HG03432 (cell line): ENCODE measurements around the gene PIK3AP1.

Source experiments
- ATAC-seq: cut with Tn5 transposase; IDR thresholded peaks from one replicate; pipeline ENCODE4 v1.9.1; 2021; ENCODE audit warnings: mild to moderate bottlenecking, moderate library complexity; ENCODE audit not compliant: unreplicated experiment

The PIK3AP1 gene

DNA sequence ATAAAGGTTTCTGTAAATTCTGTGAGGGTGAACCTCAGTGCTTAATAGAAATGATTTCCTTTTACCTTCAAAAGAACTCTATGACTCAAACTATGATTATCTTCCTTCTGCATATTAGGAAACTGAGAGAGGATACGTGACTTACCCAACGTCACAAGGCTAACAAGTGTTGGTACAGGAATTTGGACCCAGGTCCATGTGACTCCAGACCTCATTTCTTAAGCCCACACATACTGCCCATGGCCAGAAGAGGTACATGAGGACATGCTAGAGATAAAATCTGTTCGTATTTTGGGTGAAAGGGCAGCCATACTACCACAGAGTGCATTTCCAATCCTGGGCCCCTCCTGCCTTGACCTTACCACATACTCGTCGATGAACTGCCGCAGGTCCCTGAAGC, 72.0 kb downstream of the PIK3AP1 start:
- no peak for ATAC-seq

DNA sequence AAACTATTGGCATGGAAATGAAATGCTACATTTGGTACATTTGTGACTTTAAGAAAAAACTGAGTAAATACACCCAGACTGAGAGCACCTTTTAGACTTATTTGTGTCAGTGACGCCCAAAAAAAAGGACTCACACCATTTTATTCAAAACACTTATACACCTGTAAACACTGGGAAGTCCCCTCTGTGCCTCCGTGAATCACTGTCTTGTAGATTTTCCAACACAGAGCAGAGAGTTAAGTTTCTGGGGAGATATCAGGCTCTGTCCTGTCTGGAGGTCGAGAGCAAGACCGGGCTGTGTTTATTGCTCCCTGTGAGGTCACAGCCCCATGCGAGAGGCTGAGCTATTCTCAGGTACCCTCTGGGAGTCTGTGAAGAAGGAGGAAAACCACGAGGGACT, 72.8 kb downstream of the PIK3AP1 start:
- ATAC-seq, result no peak

DNA sequence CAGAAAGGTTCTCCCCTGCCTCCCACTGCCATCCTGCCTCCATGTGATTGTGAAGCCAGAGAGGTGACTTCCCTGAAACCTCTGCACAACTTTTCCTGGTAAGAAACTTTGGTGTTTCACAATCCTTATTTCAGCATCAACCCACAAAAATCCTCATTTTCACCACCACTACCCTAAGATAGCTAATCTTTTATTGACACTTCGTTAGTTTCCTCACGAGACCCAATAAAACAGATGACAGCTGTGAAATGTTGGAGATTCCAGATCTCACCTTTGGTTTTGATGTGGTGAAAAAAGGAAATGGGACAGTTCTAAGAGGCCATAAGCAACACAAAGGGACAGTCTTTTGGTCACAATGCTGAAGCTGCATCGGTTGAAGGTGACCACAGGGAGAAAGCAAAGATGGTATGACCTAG, 73.6 kb downstream of the PIK3AP1 start:
- ATAC-seq, result no peak

DNA sequence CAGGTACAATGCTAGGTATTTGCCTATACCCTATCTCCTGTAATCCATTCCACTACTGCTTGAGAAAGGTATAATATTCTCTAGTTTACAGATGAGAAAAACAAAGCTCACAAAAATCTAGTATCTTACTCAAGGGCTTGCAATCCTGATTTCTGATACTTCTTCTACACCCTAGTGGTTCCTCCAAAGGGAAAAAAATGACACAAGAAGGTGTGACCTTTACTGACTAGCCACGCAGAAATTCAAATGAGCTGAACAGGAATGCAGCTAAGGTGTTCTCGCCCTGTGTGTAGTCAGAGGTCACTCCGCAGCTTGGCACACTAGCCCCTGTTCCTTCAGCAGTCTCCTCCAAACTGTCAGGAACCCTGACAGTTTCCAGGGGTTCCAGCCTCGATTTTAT, 74.0 kb downstream of the PIK3AP1 start:
- no peak for ATAC-seq

DNA sequence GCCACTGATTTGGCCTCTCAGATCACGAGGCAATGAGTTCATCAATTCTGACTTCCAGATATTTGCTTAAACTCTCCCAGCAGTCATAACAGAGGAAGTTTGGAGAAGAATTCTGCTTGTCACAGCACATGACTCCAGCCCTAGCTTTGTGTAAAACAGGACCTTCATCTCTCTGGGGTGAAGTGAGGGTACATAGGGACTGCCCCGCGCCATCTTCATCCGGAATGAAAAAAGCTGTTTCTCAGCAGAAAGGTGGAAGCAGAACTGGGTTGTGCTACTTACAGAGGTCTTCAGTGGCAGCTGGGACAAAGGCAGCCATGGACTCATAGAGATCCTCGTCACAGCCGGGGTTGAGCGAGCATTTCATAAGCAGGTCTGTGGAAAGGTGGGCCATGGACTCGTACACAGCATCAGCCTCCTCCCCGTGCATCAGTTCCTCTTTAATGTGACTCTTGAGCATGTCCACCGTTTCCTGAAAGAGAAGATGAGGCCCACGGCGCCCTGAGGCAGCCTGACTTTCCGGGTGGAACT, 75.1 kb downstream of the PIK3AP1 start:
- no peak for ATAC-seq

DNA sequence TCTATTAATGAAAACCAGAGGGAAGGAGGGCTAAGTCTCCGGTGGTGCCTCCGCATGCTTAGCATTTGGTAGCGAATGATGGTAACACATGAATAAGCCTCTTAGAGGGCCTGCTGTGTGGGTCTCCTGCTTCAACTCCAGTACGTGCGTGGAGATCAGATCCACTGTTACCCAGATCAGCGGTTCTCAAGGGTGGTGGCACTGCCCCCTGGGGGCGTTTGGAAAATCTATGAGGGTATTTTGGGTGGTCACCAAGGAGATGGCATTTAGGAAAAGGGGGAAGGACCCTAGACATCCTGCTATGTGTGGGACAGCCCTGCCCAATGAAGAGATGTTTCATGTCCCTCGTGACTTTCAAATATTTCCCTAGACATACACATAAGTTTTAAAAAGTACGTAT, 76.4 kb downstream of the PIK3AP1 start:
- ATAC-seq, result no peak

DNA sequence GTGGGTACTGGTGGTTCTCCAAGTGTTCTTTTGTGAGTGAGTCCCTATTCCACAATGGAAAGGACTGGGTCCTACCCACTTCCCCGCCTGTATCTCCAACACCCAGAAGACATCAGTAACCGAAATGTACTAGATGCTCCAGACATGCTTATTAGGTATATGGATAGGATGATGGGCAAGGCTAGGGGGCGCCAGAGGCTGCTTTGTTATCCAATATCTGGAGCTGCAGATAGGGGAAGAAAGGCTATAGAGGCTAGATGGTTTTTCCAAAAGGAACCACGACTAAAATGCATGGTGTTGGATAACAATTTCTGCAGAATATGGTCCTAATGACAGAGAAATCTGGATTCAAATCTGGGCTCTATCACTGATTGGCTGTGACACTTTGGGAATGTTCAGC, 77.3 kb downstream of the PIK3AP1 start:
- no peak for ATAC-seq

DNA sequence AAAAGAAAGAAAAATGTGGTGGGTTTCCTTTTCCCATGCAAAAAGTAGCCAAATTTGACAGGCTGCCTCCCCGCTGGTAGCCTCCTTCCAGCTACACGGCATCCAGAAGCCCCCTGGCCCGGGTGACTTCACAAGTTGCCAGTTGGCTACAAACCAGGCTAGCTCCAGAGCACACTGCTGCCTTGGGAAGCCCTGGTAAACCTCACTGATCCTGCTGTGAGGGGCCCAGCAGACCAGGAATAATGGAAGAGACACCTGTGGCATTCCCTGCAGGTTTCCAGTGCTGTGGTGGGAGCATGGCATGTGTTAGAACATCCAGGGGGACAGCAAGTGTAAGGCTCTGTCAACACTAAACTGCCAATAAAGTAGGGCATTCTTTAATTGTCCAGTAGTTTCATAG, 77.8 kb downstream of the PIK3AP1 start:
- no peak for ATAC-seq

DNA sequence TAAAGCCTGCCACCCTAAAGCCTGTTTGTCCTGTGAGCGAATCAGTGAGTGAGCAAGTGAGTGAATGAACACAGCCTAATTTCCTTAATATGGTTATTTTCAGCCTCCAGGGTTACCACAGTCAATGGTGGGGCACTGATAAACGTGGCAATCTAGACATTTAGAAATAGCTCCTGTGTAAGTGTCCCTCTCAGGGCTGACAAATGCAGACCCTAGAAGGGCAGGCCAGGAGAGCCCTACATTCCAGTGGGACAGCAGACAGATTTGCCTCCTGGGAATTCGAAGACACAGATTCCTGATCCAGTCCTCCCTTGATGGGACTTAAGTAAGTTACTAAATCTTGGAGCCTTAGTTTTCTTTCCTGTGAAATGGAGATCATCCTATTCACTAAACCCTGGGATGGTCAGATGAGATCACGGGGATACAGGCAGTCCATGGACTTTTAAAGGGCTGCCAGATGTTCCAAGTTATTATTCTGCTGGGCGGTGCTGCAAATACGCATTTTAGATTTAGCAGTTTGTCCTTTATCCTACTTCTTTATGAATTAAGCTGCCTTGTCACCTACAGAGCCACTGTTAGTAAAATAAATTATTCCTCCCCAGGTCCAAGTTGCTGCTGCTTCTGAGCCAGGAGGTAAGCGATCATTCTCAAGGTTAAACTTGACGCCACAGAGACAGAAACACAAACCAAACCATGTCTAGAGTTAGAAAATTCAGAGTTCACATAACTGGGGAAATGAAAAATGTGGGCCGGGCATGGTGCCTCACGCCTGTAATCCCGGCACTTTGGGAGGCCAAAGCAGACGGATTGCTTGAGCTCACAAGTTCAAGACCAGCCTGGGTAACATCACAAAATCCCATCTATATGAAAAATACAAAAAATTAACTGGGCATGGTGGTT, 78.7 kb downstream of the PIK3AP1 start:
- ATAC-seq, result no peak

DNA sequence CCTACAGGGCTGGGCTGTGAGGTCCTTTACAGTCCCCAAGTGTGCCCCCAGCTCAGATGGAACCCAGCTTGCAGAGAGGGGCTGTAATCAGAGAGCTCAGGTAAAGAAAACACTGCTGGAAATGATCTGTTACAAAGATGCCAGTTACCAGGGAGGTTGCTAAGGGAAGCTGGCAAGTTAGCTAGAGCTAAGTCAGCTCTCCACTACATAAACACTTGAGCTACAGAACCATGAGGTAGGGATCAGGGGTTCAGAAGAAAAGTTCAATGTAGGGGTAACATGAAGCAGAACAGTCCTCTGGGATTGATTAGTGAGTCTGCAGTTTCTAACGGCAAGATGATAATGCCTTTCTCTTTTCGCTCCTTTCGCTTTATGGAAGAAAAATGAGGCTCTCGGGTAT, 80.4 kb downstream of the PIK3AP1 start:
- no peak for ATAC-seq

DNA sequence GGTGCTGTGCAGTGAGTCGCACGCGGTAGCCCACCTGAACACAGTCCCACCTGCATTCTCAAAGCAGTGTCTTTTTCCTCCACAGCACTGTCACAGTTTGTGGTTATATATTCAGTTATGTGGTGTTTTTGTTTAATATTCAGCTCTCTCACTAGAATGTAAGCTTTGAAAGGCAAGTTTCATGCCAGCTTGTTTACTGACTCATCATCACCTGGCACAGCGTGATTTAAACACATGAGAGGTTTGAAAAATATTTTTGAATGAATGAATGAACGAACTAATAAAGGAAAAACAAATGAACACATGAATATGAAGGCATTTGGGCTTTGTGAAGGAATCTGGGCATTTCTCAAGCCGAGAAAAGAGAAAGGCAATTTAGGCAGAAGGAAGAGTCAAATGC, 81.6 kb downstream of the PIK3AP1 start:
- ATAC-seq, result no peak

DNA sequence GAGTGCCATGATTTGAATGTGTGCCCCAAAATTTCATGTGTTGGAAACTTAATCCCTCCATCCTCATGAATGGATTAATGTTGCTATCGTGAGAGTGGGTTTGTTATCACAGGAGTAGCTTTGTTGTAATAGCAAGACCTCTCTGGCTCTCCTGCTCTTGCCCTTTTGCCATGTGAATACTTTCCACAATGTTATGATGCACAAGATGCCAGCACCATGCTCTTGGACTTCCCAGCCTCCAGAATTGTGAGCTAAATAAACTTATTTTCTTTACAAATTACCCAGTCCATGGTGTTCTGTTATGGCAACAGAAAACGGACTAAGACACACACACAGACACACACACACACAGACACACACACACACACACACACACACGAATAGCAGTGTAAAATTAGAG, 82.2 kb downstream of the PIK3AP1 start:
- no peak for ATAC-seq

DNA sequence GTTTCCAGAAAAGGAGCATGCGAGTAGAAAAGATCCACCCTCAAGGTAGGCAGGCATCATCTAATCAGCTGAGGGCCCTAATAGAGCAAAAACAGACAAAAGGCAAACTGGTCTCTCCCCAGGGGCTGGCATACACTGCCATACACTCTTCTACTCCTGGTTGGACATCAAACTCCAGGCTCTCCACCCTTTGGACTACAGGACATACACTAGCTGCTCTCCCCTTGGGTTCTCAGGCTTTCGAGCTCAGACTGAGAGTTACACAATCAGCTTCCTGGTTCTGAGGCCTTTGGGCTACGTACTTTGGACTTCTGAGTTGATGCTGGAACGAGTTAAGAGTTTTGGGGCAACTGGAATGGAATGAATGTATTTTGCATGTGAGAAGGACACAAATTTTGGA, 82.6 kb downstream of the PIK3AP1 start:
- ATAC-seq, result no peak

DNA sequence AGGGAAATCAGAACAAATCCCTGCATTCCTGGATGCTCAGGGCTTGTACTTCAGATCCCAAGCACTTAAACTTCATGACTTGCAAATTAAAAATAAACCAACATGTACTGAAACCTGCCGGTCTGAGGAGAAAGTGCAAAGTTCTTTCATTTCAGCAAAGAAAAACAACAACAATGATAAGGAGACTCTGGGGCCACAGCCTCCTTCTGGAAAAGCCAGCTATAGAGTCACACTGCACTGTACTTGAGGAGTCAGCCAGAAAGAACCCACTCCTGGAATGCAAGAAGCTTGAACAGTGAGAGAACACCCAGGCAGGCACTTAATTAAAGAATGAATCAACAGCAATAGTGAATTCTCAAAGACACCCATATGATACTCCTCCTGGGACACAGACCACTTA, 83.8 kb downstream of the PIK3AP1 start:
- no peak for ATAC-seq

DNA sequence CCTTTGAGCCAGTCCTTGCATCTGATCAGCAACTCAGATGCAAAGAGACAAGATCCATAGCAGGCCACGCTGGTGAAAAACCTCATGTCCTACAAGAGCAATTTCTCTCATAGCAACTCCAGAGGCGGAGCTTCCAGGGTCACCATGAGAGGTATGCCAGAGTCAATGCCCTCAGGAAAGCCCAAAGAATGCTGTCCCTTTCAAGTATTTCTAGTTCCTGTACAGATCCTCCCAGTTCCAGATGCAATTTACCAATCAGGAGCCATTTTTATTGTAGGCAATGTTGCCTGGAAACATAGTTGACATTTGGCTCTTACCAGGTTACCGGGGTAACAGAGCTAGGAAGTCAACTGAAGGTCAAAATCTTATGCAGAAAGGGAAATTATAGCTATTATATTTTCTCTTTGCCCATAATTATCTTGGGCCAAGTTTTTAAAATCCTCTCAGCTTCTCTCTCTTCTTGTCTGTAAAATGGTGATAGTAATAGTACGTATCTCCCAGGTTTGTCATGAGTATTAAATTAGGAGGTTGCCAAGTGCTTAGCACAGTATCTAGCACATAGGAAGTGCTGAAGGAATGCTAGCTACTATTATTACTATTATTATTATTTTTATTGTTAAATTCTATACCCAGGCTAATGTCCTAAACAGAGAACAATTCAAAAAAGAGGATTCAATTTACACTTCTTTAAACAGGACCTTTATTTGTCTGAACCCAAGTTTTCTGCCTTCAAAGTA, 87.2 kb downstream of the PIK3AP1 start:
- no peak for ATAC-seq

DNA sequence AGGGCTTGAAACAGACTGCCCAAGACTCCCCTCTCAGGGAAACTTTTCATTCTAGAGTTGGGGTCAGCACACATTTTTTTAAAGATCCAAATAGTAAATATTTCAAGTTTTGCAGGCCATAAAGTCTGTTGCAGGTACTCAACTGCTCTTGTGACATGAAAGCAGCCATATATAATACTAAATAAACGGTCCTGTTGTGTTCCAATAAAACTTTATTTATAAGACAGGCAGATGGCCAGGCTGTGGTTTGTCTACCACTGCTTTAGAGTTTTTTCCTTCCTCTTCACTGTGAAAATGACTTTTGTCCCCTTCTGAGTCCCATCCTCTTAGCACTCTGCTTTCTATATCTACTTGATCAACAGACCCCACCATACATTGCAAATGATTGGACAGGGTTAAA, 93.0 kb downstream of the PIK3AP1 start:
- no peak for ATAC-seq

DNA sequence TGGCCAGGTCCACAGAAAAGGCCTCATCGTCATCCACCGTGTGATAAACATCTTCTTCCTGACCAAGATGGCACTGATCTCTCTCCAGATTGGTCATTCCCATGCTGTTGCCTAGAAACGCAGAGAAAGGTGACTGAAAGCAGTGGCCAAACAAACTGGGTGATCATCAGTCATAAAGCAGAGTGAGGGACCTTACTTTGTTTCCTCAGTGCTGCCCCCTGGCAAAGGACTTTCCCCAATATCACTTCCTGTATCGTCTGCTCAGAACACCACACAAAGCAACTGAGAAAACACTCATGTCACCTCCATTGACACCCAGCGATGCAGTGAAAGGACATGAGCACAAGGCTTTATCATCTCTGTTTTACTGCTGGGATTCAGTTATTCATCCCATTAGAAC, 93.5 kb downstream of the PIK3AP1 start:
- no peak for ATAC-seq

DNA sequence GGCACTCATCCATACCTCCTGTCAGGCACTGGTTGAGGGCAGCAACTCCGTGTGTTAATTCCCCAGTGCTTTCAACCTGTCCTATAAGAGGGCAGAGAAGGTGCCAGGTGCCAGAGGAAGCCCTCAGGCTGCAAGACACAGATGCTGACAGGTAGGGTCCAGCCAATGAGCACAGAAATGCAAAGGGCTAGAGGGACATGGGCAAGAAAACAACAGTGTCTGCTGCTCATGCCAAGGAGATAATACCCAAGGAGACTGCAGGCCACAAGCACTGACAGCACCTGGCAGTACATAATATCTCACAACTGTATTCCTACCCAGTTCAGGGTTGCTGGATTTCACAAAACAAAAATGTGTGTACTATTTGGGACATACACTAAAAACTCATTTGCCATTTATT, 95.1 kb downstream of the PIK3AP1 start:
- no peak for ATAC-seq

DNA sequence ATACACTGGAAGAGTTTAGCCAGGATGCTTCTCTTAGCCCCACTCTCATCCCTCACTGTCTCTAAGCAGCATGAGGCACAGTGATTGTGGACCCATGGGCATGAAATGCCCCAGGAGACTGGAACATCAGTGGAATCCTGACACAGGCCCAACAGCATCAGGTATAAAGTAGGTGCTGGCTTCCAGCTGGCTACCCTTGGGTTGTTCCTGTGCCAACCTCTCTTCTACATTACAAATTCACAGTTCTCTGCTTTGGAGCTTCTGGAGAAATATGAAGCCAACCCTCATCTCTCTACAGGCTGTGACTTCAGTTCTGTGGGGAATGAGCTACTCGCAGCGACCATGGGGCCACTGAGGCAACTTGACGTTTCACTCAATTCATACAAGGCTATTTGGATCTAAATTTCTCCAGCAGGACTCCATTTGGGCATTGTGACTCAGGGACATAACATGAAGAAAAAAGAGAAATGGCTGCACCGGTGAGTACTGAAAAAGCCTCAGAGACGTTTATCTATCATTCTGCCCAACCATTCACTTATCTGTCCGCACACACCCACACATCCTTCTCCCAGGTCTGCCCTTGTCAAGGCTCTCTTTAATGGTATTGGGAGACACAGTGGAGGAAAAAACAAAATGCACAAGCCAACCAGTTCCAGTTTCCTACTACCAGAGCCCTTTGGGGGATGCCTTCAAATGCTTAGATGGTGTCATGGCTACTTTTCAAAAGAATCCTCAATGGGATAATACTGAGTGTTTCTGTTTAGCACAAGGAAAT, 98.1 kb downstream of the PIK3AP1 start:
- ATAC-seq, result no peak

DNA sequence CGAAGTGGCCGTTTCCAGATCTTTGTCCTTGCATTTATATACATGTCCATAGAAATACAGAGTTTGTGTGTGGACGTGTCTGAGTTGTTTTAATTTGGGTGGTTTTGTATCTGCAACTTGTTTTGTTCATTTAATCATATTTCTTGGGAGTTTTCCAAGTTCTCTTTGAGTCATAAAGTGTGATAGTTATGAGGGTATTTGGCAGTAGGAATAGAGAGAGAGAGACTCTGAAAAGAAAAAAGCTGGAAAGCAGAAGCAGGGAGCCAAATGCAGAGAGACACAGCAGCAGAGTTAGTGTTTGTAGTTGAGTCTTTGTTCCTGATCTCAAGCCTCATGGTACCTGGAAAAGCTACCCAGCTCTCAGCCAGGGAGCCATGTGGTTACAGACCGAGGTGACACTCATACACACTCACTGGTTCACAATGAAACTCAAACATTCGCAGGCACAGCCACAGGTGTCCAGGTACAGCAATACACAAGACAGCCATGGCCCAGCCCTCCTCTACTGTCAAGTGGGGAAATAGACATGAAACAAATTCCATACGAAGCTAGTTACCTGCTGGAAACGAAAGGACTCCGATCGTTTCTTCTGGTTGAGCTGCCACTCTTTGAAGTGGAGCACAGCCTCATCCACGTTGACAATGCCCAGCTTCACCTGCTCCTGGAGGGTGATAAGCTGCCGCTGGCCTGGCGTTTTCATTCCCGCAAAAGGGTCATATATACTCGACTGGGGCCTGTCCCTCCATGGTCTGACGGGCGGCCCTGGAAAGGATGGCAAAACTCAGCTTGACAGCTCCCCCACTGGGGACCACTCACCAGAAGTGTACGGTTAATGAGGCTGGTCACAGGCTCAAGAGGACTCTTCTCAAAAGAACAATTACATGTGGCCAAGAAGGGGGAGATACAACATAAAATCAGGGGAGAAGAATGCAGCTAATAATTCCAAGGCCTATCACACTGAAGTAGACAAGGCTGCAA, 100.2 kb downstream of the PIK3AP1 start:
- no peak for ATAC-seq
